Large intestine (tissue), 3 donors: Measurements from ENCODE around the gene AP3B1. TPM values are rescaled to one million over a fixed set of nuclear protein-coding genes. Genes with fewer than 3 reads are reported as not detected.

Experiments
- DNase-seq, 2 donors: peaks; one replicate each; pipeline versions ENCODE4 v3.0.0 to v3.0.0-alpha.2; 2013
- H3K27ac ChIP-seq: one replicate; pipeline ENCODE4 v1.5.1; 2013; ENCODE audit warnings: low read length
- H3K27me3 ChIP-seq: 2 replicates; pipeline ENCODE4 v1.6.1; 2013; ENCODE audit warnings: low read length; ENCODE audit not compliant: control insufficient read depth, insufficient read depth
- H3K36me3 ChIP-seq: 2 replicates; pipeline ENCODE4 v1.6.1; 2013; ENCODE audit warnings: low read length; ENCODE audit not compliant: control insufficient read depth, insufficient read depth
- H3K4me1 ChIP-seq: one replicate; pipeline ENCODE4 v1.6.1; 2013; ENCODE audit warnings: low read length; ENCODE audit not compliant: control insufficient read depth, insufficient read depth
- H3K4me3 ChIP-seq: one replicate; pipeline ENCODE4 v1.5.1; 2013; ENCODE audit warnings: low read length
- H3K9me3 ChIP-seq: one replicate; pipeline ENCODE4 v1.6.1; 2013; ENCODE audit warnings: mild to moderate bottlenecking, low read depth, low read length, moderate library complexity; ENCODE audit not compliant: control insufficient read depth
- WGBS: methylation state at CpG from one replicate; pipeline ENCODE4 v1.1.5; 2013; ENCODE audit warnings: low lambda C conversion rate; ENCODE audit not compliant: insufficient coverage; 5-methylcytosine and 5-hydroxymethylcytosine counted together
- polyA plus RNA-seq: library from polyadenylated mRNA; unstranded; fragments of 120-200 nt; gene quantifications from one replicate; pipeline ENCODE4 v1.2.1, GENCODE V29; 2013

The AP3B1 gene
- polyA plus RNA-seq, 1 donor, result 33.9 TPM

DNA sequence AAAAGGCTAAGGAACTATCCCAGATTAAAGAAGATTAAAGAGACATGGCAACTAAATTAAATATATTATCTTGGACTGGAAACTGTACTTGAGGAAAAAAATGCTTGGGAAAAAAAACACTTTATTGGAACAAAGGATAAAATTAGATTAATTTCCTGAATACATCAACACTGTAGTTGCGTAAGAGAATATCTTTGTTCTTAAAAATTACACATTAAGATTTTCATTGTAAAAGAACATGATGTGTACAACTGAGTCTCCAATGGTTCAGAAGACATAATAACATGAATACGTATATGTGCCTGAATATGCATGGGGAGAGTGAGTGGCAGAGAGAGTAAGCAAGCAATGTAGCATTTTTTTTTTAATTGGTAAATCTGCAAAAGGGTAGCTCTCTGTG is 2.8 kb downstream of the AP3B1 start:
- WGBS, result 100% methylated on average over 1 of the region's 2 CpGs
- H3K27ac ChIP-seq, result no peak overlapping the region
- H3K4me3 ChIP-seq, result no peak overlapping the region
- no peaks in the 10 kb centered on the region for H3K36me3 ChIP-seq
- no peaks in the 10 kb centered on the region for H3K27me3 ChIP-seq
- DNase-seq, result no peak
- no peaks in the 10 kb centered on the region for H3K4me1 ChIP-seq
- H3K9me3 ChIP-seq, result no peaks in the 10 kb centered on the region

- no peak for DNase-seq
- H3K36me3 ChIP-seq, result no peaks in the 10 kb centered on the region
- H3K9me3 ChIP-seq, result no peaks in the 10 kb centered on the region
- no peak overlapping the region for H3K4me3 ChIP-seq
- 100% methylated on average over 1 of the region's 2 CpGs for WGBS
- H3K27me3 ChIP-seq, result no peaks in the 10 kb centered on the region
- H3K27ac ChIP-seq, result no peak overlapping the region
- H3K4me1 ChIP-seq, result no peaks in the 10 kb centered on the region
These were observed 4.6 kb downstream of the AP3B1 start for GRCh38 chr5:78289911-78290310.

DNA sequence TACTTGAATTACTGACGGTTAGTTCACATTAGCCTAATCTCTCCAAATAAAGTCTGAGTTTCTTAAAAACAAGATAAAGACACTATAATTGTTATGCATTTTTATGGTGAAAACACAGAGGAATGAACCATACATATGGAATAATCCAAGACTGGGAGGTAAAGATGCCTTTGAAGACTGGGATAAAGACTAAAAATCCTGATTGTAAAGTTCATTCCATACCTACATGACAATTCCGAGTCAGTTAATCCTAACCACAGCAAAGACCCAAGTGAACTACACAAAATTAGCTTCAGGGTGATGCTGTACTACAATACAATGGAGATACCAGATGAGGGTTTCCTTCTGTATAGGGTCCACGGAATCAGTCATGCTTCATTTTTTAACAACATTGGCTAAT is 6.3 kb downstream of the AP3B1 start:
- 95% methylated on average over 3 of the region's 3 CpGs for WGBS
- no peaks in the 10 kb centered on the region for H3K27me3 ChIP-seq

GRCh38 chr5:78287833-78288232 is 6.7 kb downstream of the AP3B1 start:
- no peak for DNase-seq
- Histone ChIP-seq H3K4me1 (no peaks in the 10 kb centered on the region), H3K9me3 (no peaks in the 10 kb centered on the region), H3K27me3 (no peaks in the 10 kb centered on the region), H3K36me3 (no peaks in the 10 kb centered on the region), H3K4me3 (no peak overlapping the region), H3K27ac (no peak overlapping the region)
- WGBS, result no CpG with 5 or more reads among the region's 2 CpGs

More for the DNA sequence above, 6.3 kb downstream of the AP3B1 start:
- Histone ChIP-seq H3K36me3 (no peaks in the 10 kb centered on the region), H3K9me3 (no peaks in the 10 kb centered on the region), H3K27ac (no peak overlapping the region), H3K4me1 (no peaks in the 10 kb centered on the region), H3K4me3 (no peak overlapping the region)
- no peak for DNase-seq

DNA sequence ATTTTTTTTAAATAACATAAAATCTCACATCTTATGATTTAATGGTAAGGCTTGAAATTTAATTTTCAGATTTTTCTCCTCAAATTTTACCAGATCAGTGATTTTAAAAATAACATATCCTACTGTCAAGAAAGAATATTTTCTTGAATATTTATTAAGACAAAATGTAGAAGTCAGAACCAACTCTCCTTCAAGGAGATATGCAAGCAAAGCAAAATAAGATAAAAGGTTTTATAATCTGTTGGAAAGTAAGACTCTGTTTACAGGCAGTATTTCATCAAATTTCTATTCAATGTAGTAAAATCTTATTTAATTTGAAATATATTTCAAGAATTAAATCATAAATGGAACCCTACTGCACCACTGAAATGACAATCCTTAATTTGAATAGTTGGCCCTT is 7.3 kb downstream of the AP3B1 start:
- Histone ChIP-seq H3K4me3 (no peak overlapping the region), H3K27ac (no peak overlapping the region), H3K36me3 (no peaks in the 10 kb centered on the region), H3K27me3 (no peaks in the 10 kb centered on the region), H3K4me1 (no peaks in the 10 kb centered on the region), H3K9me3 (no peaks in the 10 kb centered on the region)
- DNase-seq, result no peak

DNA sequence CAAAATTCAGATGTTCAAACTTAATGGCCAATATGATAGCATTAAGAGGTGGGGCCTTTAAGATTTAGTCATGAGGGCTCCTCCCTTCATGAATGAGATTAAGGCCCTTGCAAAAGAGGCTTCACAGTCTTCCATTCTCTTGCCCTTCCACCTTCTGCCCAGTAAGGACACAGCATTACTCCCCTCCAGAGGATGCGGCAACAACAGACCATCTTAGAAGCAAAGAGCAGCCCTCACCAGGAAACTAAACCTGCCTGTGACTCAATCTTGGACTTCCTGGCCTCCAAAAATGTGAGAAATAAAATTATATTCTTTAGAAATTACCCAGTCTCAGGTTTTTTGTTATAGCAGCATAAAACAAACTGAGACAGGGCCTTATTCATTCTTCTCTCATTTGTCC is 8.2 kb downstream of the AP3B1 start:
- Histone ChIP-seq H3K4me1 (no peaks in the 10 kb centered on the region), H3K27me3 (no peaks in the 10 kb centered on the region), H3K27ac (no peak overlapping the region), H3K4me3 (no peak overlapping the region), H3K9me3 (no peaks in the 10 kb centered on the region), H3K36me3 (no peaks in the 10 kb centered on the region)
- WGBS, result no CpG with 5 or more reads among the region's 1 CpG
- DNase-seq, result no peak

DNA sequence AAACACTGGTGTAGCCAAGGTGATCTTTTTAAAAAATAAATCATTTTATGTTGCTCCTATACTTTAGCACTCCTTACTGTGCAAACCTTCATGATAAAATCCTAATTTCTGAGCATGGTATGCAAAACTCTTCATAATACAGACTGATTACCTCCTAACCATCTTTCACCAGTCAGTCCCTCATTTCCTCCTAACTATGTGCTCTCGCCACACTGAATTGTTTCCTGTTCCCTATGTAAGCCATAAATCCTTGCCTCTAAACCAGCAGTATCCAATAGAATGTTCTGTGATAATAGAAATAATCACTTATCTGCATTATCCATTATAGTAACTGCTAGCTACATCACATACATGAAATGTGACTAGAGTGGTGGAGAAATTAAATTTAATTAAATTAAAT is 10.7 kb downstream of the AP3B1 start:
- H3K9me3 ChIP-seq, result no peaks in the 10 kb centered on the region
- no peaks in the 10 kb centered on the region for H3K27me3 ChIP-seq
- H3K4me3 ChIP-seq, result no peak overlapping the region
- WGBS, result no CpG with 5 or more reads among the region's 1 CpG
- DNase-seq, result no peak
- no peaks in the 10 kb centered on the region for H3K4me1 ChIP-seq
- H3K27ac ChIP-seq, result no peak overlapping the region
- H3K36me3 ChIP-seq, result no peaks in the 10 kb centered on the region

GRCh38 chr5:78283105-78283504 is 11.4 kb downstream of the AP3B1 start:
- Histone ChIP-seq H3K4me1 (no peaks in the 10 kb centered on the region), H3K27me3 (no peaks in the 10 kb centered on the region), H3K4me3 (no peak overlapping the region), H3K9me3 (no peaks in the 10 kb centered on the region), H3K36me3 (no peaks in the 10 kb centered on the region), H3K27ac (no peak overlapping the region)
- DNase-seq, result no peak
- WGBS, result 95% methylated on average over 3 of the region's 4 CpGs

DNA sequence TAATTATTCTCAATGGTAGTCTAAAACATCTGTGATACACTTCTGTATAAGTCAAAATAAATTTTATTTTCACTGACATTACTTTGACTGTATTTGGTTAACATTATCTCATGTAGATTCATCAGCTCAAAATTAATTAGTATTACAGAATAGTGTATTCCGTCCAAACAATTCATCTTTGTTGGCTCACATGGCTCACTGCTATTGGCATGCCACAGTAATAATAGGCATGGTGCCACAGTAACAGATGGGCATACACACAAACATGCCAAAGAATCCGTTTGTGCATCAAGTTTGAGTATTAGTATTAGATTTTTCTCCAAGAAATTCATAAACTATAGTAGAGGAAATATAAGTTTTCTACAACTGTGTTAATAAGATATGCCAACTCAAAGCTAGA is 14.2 kb downstream of the AP3B1 start:
- H3K4me3 ChIP-seq, result no peak overlapping the region
- H3K9me3 ChIP-seq, result no peaks in the 10 kb centered on the region
- H3K36me3 ChIP-seq, result peaks cover 2% of the 10 kb centered on the region
- H3K4me1 ChIP-seq, result no peaks in the 10 kb centered on the region
- WGBS, result 60% methylated on average over 1 of the region's 2 CpGs
- DNase-seq, result no peak
- no peaks in the 10 kb centered on the region for H3K27me3 ChIP-seq
- H3K27ac ChIP-seq, result no peak overlapping the region

DNA sequence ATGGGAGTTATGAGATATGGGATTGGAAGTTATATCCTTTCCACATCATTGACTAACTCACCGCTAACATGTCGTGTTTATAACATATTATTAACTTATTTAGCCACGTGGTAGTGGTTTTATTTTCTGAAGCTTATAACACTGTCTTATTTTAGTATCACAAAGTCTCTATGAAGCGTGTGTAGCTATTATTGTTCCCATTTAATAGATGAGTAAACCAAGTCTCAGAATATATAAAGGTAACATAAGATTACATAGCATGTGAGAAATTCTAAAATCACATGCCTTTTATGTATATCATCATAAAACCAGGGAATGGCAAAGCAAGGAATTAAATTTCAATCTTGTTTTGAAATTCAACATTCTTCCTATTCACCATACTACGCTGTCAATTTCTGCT is 15.3 kb downstream of the AP3B1 start:
- 100% methylated on average over 2 of the region's 5 CpGs for WGBS
- Histone ChIP-seq H3K36me3 (peaks cover 2% of the 10 kb centered on the region), H3K9me3 (no peaks in the 10 kb centered on the region), H3K4me3 (no peak overlapping the region), H3K27ac (no peak overlapping the region), H3K27me3 (no peaks in the 10 kb centered on the region), H3K4me1 (no peaks in the 10 kb centered on the region)
- no peak for DNase-seq

GRCh38 chr5:78277715-78278114 is 16.8 kb downstream of the AP3B1 start:
- Histone ChIP-seq H3K4me3 (no peak overlapping the region), H3K27me3 (no peaks in the 10 kb centered on the region), H3K36me3 (peaks cover 2% of the 10 kb centered on the region), H3K27ac (peak overlapping the region; percentile 28), H3K9me3 (no peaks in the 10 kb centered on the region), H3K4me1 (no peaks in the 10 kb centered on the region)
- no CpG with 5 or more reads among the region's 1 CpG for WGBS
- peak in 1 of 2 donors; percentile 48 for DNase-seq
